NCI-H146 treated with DMSO at 0.1 percent for 48 hours (cell line): ENCODE results near the gene CSMD2.

ENCODE experiments used
- DNase-seq: peaks from one replicate; lab custom pipeline; 2025; ENCODE audit not compliant: unreplicated experiment; lab: John Stamatoyannopoulos, UW

The CSMD2 gene

DNA sequence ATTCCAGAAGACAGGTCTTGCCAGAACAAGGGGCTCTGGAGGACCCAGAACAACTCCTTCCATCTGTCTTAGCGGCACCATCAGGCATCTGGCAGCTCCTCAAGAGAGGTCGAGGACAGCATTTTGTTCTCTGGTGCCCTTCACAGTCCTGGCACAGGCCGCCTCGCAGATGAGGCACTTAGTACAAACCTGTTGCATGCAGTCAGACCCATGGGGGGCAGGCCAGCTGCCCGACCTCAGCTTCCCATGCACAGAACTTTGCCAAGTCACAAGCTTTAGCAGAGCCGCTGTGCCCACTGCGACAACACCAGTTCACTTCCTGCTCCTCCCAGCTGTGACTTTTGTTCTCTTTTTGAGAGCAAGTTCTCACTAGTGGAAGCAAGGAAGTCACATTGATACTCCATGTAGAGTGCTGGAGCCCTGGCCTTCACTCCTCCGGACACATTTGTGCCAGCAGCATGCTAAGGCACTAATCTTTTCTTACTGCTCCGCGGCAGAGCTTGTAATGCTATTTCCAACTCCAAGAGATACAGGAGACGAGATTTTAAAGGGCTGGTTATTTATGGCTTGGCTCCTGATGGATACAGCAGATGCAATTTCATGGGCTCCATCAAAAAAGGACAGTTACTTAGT lies 256.6 kb downstream of the CSMD2 start:
- no peak for DNase-seq

DNA sequence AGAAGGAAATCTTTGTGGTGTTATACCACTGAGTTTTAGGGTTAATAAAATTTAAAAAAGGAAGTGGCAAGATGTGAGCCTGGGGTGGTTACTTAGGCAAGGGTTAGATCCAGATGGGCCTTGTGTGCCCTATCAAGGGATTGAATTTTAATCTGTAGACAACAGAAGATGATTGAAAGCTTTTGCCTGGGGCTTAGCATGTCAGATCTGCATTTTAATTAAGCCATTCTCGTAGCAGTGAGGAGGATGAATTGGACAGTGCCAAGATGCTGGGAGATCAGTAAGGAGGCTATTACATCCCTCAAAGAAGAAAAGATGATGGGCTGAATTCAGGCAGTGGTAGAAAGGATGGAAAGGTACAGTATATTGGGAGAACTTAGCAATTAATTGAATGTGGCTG lies 258.9 kb downstream of the CSMD2 start:
- no peak for DNase-seq

DNA sequence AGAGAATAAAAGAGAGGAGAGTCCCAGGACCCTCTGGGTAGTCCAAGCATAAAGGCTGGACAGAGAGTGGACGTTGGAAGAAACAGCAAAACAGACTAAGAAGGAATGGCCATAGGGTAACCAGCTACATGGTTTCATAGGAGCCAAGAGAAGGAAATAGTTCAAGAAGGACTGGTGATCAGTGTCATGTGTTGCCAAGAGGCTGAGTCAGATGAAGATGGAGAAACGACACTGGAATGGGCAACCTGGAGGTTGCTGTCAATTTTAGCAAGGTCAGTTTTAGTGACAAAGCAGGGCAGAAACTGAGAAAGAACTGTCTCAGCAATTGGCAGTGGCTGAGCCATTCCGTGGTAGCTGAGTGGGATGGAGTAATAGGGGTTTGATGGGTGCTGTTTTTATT lies 259.8 kb downstream of the CSMD2 start:
- no peak for DNase-seq

DNA sequence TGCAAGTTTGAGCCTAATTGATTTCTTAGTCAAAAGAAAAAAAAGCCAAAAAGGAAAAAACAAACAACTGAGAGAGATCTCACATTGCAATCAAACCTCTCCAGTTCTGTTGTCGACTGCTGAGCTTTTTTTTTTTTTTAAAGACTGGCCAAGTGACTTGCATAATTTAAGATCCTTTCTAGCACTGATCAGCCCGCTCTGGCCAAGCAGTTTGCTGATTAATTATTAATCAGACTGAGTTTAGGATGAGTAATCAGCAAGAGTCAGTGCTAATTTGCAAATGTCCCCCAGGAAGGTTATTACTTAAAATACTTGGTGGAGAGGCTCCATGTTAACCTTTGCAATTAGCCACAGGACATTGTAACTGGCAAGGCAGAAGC lies 261.8 kb downstream of the CSMD2 start:
- DNase-seq = no peak

DNA sequence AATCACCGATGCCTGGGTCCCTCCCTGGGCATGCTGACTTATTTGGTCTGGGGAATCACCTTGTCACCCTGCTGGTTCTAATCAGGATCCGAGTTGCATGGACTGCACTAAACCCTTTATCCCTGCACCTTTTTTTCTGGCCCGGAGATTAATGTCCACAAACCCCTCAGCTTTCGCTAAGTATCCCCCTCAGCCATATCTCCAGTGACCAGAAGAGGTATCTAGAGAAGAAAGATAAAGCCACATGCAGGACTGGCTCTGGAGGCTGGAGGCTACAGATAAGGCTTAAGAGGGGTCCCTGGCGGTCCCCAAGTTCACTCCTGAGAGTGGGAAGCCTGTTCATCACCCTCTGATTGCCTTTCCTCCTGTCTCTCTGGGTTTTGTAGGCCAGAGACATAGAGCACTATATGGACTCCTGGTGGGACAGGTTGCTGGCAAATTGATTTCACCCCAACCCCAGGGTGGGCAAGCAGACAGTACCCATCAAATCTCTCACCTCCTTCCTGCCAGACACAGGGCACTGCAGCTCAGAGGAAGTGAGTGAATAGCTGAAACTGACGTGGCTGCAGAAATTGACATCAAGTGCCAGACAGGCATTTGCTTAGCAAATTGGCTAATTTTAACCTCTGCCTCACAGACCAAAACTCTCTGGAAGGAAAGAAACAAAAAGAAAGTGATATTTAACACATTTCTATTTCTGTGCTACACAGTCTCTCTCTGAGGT lies 262.4 kb downstream of the CSMD2 start:
- DNase-seq = no peak

DNA sequence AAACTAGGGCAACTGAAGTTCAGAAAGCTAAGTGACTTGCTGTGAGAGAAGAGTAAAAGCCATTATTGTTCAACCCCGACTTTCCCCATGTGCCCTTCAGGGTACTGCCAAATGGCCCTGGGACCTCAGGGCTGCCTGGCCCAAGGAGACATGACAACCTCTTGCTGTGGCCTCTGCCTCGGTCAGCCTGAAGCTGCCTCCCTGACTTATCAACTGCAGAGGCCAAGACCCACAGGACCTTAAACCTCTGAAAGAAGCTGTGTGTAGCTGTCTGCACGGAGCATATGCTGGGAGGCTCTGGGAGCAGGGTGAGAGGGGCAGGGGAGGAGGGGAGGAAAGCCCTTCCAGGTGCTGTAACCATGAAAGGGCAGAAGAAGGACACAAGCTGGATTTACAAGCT lies 265.3 kb downstream of the CSMD2 start:
- DNase-seq = no peak

DNA sequence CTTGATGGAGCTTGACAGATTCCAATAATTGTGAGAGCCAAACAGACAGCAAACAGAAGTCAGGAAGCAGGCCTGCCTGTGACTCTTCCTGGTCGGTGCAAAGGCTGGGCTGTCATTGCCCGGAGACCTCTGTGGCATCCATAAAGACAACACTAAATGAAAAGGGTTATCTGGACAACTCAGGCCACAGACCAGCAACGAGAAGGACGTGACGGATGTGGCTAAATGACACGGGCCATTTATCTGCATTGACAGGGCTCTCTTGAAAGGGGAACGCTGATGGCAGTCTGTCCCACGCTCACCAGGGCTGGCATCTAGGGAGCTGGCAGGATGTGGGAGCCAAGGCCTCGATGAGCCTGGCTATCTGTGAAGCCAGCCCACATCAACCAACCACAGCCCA lies 266.1 kb downstream of the CSMD2 start:
- DNase-seq = no peak

DNA sequence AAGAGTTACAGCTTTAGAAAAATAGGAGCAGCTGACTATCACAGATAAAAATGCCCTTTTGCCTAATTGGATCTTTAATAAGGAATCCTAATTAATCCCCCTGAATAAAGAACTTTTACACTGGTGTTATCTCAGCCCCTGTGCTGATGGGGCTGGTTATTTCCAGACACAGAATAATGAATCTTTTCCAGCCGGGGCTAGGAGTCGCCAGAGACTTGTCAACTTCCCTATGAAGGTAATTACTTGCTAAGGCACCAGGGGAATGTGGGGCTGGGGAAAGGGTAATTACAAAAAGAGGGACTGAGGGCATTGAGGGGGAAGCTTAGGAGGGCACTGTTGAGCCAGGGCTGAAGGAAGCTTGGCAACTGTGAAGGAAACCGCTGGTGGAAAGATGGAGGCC lies 266.6 kb downstream of the CSMD2 start:
- no peak for DNase-seq

DNA sequence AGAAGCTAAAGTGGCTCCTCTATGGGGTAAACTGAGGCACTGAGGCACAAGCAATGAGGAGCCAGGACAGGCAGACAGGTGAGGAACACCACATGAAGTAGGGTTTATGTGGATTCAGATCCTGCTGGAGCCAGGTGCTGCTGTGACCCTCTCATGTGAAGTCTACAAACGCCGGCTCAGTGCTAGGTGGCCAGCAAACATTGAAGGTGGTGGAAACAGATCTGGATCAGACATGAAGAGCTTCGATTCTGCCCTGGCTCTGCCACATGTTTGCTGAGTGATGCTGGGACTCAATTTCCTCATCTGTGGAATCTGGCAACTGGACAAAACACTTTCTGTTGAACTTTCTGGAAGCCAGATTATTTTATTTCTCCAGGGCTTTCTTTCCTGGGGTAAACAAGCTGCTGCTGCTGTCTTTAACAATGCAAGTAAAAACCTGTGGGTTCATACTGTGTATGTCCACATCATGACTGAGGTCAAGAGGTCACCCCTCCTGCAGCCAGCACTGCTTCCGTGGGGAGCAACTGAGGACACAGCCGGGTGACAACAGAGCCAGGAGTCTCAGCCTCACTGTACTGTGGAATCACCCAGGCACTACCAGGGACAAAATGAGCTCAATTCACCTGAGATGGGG lies 267.8 kb downstream of the CSMD2 start:
- no peak for DNase-seq

DNA sequence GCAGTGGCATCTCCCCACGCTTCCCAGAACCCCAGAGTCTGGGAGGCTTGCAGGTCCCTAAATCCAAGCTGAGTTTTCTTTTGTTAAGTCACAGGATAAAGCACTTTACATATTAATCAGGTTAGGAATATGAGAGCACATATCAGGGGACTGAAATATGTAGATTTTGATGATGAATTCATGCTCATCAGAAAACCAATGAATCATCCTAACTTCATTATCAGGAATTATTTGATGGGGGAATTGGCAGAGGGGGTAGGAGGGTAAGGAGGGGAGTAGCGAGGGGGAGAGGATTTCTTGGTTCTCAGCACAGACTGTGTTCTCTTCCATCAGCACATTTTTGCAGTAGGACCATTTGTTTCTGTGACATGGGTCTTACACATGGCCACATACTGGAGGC lies 269.1 kb downstream of the CSMD2 start:
- DNase-seq = no peak

DNA sequence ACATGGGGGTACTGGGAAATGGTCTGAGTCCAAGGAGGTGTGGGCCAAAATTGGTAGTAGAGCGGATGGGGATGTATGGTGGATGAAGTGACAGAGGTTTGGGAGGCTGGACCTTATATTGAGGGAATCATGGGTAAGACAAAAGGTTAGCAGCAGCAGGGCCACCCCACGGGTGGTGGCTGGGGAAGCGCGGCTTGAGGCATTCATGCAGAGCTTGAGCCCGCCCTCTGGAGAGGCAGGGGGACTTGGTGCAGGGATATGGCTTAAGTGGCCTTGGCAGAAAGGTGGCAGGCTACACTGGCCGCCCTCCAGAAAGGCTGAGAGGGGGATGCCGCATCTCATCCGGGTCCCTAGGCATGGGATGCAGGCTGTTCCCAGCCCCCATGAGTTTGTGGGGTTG lies 269.6 kb downstream of the CSMD2 start:
- DNase-seq = no peak

DNA sequence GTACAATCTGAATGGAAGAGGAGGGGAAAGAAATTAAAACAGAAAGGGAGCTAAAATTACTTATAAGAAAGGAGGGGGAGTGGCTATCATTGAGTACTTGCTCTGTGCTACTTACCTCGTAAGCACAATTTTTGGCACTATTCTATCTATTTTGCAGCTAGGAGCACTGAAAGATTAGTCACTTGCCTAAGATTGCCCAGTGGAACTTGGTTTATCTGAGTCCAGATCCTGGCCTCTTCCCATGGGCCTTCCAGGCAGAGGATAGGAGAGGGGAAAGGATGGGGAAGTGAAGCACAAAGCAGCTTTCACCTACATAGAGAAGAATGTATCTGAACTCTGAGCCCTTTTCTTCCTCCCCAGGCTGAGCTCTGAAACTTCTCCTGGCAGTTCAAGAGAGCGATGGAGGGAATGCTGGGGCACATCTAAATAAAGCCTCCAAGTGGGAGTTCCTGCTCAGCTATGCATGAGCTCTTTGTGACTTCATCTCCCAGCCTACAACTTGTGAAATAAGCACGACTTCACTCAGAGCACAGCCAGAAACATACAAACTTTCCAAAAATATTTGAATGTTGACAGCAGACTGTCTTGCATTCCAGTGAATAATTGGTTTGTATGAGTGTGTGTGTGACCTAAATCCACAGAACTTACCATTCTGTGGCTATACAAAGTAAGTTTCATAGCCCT lies 271.7 kb downstream of the CSMD2 start:
- no peak for DNase-seq

DNA sequence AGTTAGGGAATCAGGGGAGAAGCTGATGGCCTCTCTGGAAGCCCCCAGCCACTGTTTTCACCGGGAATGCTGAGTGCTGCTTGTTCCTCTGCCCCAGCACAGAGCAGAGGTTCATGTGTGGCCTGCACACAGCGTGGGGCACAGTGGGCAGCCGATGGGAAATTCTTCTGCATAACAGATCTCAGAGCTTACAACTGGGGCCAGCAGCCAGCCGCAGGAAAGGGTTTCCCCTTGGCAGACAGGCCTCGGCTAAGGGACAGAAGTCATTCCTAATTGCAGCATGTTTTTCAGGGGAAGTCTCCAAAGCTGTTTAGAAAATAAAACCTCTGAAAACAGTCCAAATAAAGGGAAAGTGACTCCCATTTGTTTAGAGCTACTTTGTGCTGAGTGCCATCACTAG lies 278.5 kb downstream of the CSMD2 start:
- no peak for DNase-seq

DNA sequence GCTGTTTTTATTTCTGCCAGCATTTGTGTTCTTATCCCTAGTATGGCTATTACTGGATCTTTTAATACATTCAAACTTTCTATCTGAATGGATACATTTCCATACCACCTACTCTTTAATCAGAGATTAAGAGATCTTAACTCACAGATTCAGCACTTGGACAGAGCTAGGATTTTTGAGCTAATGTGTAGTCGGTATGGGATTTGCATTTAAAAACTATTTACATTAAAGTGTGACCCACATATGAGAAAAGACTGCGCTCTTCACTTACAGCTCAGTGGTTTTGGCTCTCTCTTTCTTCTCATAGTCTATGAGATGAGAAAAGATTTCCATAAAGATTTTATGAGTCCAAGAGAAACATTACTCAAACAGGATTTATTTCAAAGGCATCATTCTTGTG lies 284.7 kb downstream of the CSMD2 start:
- no peak for DNase-seq

DNA sequence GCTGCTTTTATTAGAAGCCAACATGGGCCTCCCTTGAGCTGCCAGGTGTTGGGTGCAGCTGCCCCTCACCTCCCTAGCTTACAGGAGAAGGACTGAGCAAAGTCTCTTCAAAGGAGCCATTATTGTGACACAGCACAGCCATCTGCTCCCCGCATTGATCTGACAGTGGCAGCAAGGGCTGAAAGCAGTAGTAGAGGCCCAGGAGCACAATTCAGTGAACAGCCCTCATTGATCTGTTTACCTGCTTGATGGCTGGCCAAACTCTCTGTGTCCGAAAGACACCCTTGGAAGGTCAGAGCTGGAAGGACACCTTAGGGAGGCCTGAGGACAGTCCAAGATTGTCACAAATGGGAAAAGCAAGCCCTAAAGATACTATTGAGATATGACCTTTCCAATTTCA lies 286.6 kb downstream of the CSMD2 start:
- DNase-seq = no peak

DNA sequence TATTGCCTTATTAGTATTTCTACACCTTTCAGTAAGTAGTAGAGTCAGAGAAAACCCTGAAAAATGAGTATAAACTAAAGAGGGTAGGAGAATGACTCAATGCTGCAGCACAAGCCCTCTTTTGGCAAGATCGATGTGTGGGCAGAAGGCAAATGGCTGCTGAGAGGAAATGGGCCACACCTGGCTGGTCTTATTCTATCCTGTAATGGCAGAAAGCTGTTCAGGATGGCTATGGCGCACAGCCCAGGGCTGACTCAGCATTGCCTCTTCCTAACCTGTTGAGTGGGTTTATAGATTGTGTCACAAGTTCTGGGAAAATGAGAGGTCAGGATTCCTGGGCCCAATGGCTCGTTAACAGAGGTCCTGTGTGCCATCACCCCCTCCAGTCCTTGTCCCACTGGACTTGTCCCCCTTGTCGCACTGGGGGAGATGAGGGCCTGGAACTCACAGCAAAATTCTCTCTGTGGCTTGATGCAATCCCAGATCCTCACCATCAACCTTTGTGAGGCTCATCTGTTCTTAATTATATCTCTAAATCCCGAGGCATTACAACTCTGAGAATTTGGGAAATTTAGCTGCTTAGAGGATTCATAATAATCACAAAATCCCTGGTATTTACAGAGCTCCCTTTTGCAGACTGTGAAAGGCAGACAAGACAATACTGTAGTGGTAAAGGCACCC lies 287.9 kb downstream of the CSMD2 start:
- DNase-seq = no peak

DNA sequence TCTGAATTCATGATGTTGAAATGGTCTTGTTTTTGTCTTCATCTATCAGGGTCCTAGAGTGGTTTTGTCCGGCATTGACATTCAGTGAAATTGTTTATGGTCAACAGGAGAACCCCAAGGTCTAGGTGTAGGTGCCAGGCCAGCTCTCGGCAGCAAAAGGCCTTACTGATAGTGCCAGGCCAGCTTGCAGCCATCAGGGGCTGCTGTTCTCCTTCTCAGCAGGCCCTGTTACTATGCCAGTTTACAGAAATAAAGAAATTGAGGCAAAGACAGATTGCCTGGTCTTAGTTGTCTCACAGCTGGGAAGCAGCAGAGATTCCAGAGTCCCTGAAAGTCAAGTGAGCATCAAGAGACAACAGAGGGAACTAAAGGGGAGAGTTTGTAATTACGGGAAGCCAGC lies 289.2 kb downstream of the CSMD2 start:
- no peak for DNase-seq

DNA sequence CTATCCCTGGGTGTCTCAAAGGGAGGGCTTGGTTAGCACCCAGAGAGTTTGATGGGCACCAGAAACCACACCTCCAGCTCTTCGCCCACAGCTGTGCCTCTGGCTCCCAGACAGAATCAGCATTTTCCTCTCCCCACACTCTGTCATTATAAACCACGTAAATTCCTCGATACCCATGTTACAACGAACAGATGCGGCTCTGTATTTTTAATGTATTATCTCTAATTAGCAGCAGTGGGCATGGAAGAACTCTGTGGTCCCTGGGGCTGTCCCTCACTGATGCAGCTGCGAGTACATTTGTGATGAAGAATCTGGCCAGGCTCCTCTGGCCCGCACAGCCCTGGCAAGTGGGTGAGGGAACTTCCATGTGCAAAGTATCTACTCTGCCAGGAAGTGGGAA lies 290.4 kb downstream of the CSMD2 start:
- DNase-seq = no peak

DNA sequence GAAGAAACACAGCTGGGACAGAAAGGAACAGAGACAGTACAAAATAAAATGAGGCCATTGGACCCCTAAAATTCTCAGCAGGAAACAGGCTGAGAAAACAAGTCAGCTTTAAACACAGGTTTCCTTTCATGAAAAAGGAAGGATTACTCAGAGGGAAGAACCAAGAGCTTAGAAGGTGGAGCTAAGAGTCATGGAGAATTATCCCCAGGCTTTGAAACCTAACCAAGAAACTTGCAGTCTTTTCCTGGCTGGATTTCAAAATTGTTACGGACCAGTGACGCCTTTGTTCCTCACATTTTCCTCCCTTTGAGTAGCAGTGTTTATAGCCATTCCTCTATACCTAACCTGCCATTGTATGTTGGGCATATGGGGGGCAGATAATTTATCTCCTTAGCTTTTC lies 292.3 kb downstream of the CSMD2 start:
- no peak for DNase-seq

DNA sequence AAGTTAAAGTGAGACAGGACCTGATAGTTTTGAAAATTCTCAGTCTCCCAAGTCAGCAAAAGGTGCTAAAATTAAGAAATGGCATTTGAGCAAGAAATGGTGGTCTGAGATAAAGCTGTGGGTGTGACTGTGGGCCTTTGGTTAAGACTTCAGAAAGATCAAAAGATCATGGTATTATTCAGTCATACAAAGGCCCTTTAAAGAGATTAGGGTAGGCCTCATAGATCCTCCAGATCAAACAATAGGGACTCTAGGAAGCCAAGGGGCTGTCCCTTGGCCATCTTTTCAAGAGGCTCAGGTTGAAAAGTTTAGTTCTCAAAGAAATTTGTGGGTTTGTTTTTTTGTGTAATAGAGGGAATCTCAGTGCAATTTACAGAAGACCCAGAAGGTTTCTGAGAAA lies 292.8 kb downstream of the CSMD2 start:
- DNase-seq = no peak

DNA sequence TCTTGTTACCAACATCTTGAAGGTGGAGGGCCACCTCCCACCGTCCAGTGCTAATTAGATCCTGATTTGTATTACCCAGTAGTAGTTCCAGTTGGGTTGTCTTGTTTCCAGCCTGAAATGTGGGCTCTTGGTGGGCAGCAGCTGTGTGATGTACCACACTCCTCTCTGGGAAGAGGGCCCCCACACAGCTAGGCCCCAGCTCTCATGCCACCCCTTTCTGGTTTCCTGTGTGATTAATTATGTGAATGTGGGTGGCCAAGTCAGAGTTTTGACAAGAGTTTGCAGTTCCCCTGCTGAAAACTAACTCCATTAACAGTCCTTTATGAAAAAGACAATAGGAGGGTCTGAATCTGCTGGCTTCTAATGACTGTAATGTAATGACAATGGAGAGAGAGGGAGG lies 297.3 kb downstream of the CSMD2 start:
- no peak for DNase-seq

DNA sequence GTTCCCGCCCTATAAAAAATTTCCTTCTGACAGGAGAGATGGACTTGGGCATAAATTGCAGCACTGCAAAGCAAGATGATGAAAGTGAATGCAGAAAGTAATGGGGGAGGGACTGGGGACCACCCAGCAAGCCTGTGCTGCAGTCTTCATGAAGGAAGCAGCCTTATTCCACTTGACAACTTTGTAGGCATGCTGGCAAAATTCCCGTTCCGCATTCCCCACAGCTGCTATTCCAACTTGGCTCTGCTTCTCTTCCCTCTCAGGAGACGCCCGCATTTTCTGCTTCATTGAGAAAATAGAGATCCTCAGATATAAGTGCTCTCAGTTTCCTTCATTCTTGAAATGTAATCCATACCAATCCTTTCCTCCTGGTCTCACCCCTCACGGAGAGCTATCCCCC lies 298.7 kb downstream of the CSMD2 start:
- DNase-seq = no peak
